Activated T-helper 2 cell treated with anti-CD3 and anti-CD28 coated beads, Interferon-gamma antibody, Interleukin-2, Interleukin-4, amounts not matched to agents 10 μg/mL and 5 μg/mL and 100 μg/mL, durations not matched to agents 14 hours and 24 hours and 36 hours (primary cell): ENCODE data around the gene HDLBP. TPM values are rescaled to one million over a fixed set of nuclear protein-coding genes. Genes with fewer than 3 reads are reported as not detected.

Experiments used
- DNase-seq: peaks from one replicate; pipeline ENCODE4 v3.0.0; 2021; ENCODE audit warnings: low spot score
- H3K27ac Mint-ChIP-seq: one replicate; pipeline ENCODE4 v1.8.0; 2021; ENCODE audit warnings: mixed read lengths
- H3K27me3 Mint-ChIP-seq: one replicate; pipeline ENCODE4 v1.8.0; 2021; ENCODE audit warnings: low read depth, mixed read lengths
- H3K36me3 Mint-ChIP-seq: one replicate; pipeline ENCODE4 v1.8.0; 2021; ENCODE audit warnings: low read depth, mixed read lengths
- H3K4me1 Mint-ChIP-seq: one replicate; pipeline ENCODE4 v1.8.0; 2021; ENCODE audit warnings: low read depth, mixed read lengths
- H3K4me3 Mint-ChIP-seq: one replicate; pipeline ENCODE4 v1.8.0; 2021; ENCODE audit warnings: low read depth, mild to moderate bottlenecking, moderate library complexity, mixed read lengths
- H3K9me3 Mint-ChIP-seq: one replicate; pipeline ENCODE4 v1.8.0; 2021; ENCODE audit warnings: mixed read lengths
- intact Hi-C: fragments of 100-400 bp; cut with micrococcal nuclease; formaldehyde crosslinking; loops from one replicate; pipeline ENCODE4 v1.15.1; 2023
- total RNA-seq: library from RNA; stranded (reverse); gene quantifications from 2 replicates; pipeline ENCODE4 v1.2.3, GENCODE V29; 2022

HDLBP gene
- total RNA-seq, 1 donor from 2014 or later: 282 TPM

- intact Hi-C loops: no loop called here
- Mint-ChIP-seq H3K4me3 (no peak overlapping the region), H3K9me3 (no peaks in the 10 kb centered on the region), H3K27me3 (no peaks in the 10 kb centered on the region), H3K36me3 (peaks cover 3% of the 10 kb centered on the region), H3K27ac (no peak overlapping the region), H3K4me1 (no peaks in the 10 kb centered on the region)
- no peak for DNase-seq
These were observed 127.6 kb downstream of the HDLBP start for GRCh38 chr2:241187918-241188234.

GRCh38 chr2:241187101-241187917, 128.2 kb downstream of the HDLBP start:
- H3K27me3 Mint-ChIP-seq: no peaks in the 10 kb centered on the region
- no peak for DNase-seq
- no peaks in the 10 kb centered on the region for H3K4me1 Mint-ChIP-seq
- H3K27ac Mint-ChIP-seq: no peak overlapping the region
- no peak overlapping the region for H3K4me3 Mint-ChIP-seq
- H3K9me3 Mint-ChIP-seq: no peaks in the 10 kb centered on the region
- peaks cover 5% of the 10 kb centered on the region for H3K36me3 Mint-ChIP-seq
- intact Hi-C loops: no loop called here

- H3K9me3 Mint-ChIP-seq: no peaks in the 10 kb centered on the region
- intact Hi-C loops: no loop called here
- H3K27me3 Mint-ChIP-seq: no peaks in the 10 kb centered on the region
- no peak for DNase-seq
- H3K4me1 Mint-ChIP-seq: no peaks in the 10 kb centered on the region
- no peak overlapping the region for H3K27ac Mint-ChIP-seq
- no peak overlapping the region for H3K4me3 Mint-ChIP-seq
- H3K36me3 Mint-ChIP-seq: peaks cover 6% of the 10 kb centered on the region
These were observed 129.5 kb downstream of the HDLBP start for GRCh38 chr2:241185961-241186360.

DNA sequence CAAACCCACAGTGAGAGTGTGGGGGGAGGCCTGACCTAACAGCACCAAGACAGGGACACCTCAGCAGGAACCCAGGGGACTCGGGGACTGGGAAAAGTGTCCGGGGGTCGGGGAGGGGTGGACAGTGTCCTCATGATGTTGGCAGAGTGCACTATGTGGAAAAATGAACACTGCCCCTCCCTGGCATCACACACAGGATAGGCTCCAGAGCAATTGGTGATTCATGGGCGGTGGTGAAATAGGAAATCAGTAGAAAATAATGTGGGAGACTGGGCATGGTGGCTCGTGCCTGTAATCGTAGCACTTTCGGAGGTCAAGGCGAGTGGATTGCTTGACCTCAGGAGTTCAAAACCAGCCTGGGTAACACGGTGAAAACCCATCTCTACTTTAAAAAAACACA, 130.6 kb downstream of the HDLBP start:
- no peak overlapping the region for H3K4me3 Mint-ChIP-seq
- peaks cover 4% of the 10 kb centered on the region for H3K4me1 Mint-ChIP-seq
- H3K36me3 Mint-ChIP-seq: peaks cover 9% of the 10 kb centered on the region
- DNase-seq: no peak
- H3K9me3 Mint-ChIP-seq: no peaks in the 10 kb centered on the region
- intact Hi-C loops: no loop called here
- H3K27me3 Mint-ChIP-seq: no peaks in the 10 kb centered on the region
- no peak overlapping the region for H3K27ac Mint-ChIP-seq

- Mint-ChIP-seq H3K4me1 (peaks cover 12% of the 10 kb centered on the region), H3K4me3 (no peak overlapping the region), H3K27ac (no peak overlapping the region), H3K27me3 (no peaks in the 10 kb centered on the region), H3K9me3 (no peaks in the 10 kb centered on the region), H3K36me3 (peaks cover 24% of the 10 kb centered on the region)
- DNase-seq: no peak
- intact Hi-C loops: no loop called here
These were observed 132.3 kb downstream of the HDLBP start for GRCh38 chr2:241183221-241183620.

GRCh38 chr2:241182531-241183133, 132.8 kb downstream of the HDLBP start:
- no peak for DNase-seq
- Mint-ChIP-seq H3K36me3 (peaks cover 28% of the 10 kb centered on the region), H3K4me3 (no peak overlapping the region), H3K27ac (no peak overlapping the region), H3K27me3 (no peaks in the 10 kb centered on the region), H3K9me3 (no peaks in the 10 kb centered on the region), H3K4me1 (peaks cover 12% of the 10 kb centered on the region)
- intact Hi-C loops: no loop called here

GRCh38 chr2:241182126-241182525, 133.3 kb downstream of the HDLBP start:
- Mint-ChIP-seq H3K4me3 (no peak overlapping the region), H3K27ac (no peak overlapping the region), H3K36me3 (peaks cover 28% of the 10 kb centered on the region), H3K9me3 (no peaks in the 10 kb centered on the region), H3K27me3 (no peaks in the 10 kb centered on the region), H3K4me1 (peaks cover 12% of the 10 kb centered on the region)
- no peak for DNase-seq
- intact Hi-C loops: no loop called here

DNA sequence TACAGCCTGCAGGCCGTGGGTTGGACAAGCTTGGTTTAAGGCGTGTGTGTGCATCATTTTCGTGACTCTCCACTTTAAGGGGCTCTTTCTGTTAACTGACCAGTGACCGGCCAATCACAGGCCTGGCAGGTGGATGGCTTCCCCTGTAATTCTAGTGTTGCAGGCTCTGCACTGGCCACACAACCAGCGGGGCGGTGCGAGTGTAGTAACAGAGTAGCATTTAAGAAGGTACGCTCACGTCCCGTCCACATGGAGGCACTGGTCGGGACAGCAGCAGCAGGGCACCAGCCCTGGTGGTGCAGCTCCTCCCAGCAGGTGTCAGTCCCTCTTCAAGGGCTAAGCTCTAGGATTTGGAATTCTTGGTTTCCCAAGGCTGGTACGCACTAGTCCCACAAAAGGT, 135.0 kb downstream of the HDLBP start:
- no peaks in the 10 kb centered on the region for H3K9me3 Mint-ChIP-seq
- no peak for DNase-seq
- peaks cover 12% of the 10 kb centered on the region for H3K4me1 Mint-ChIP-seq
- no peak overlapping the region for H3K4me3 Mint-ChIP-seq
- no peaks in the 10 kb centered on the region for H3K27me3 Mint-ChIP-seq
- H3K27ac Mint-ChIP-seq: no peak overlapping the region
- peaks cover 38% of the 10 kb centered on the region for H3K36me3 Mint-ChIP-seq
- intact Hi-C loops: no loop called here

GRCh38 chr2:241179899-241180298, 135.6 kb downstream of the HDLBP start:
- DNase-seq: no peak
- Mint-ChIP-seq H3K36me3 (peaks cover 44% of the 10 kb centered on the region), H3K27ac (peak overlapping the region; percentile 59), H3K9me3 (no peaks in the 10 kb centered on the region), H3K4me3 (no peak overlapping the region), H3K27me3 (no peaks in the 10 kb centered on the region), H3K4me1 (peaks cover 12% of the 10 kb centered on the region)
- intact Hi-C loops: no loop called here

GRCh38 chr2:241178961-241179360, 136.5 kb downstream of the HDLBP start:
- Mint-ChIP-seq H3K27ac (no peak overlapping the region), H3K36me3 (peaks cover 50% of the 10 kb centered on the region), H3K9me3 (no peaks in the 10 kb centered on the region), H3K4me1 (peaks cover 12% of the 10 kb centered on the region), H3K4me3 (no peak overlapping the region), H3K27me3 (no peaks in the 10 kb centered on the region)
- no peak for DNase-seq
- intact Hi-C loops: no loop called here

- Mint-ChIP-seq H3K9me3 (no peaks in the 10 kb centered on the region), H3K4me1 (peaks cover 14% of the 10 kb centered on the region), H3K27ac (no peak overlapping the region), H3K4me3 (no peak overlapping the region), H3K36me3 (peaks cover 55% of the 10 kb centered on the region), H3K27me3 (no peaks in the 10 kb centered on the region)
- no peak for DNase-seq
- intact Hi-C loops: no loop called here
These were observed 137.7 kb downstream of the HDLBP start for GRCh38 chr2:241177526-241178334.
